NCI-H2107 treated with DMSO at 0.1 percent for 48 hours (cell line): ENCODE results near the gene ITPR1.
"Not testable (repeated sequence)": the region's sequence is repeated elsewhere in the genome, so short reads cannot be mapped to it uniquely, and the experiment has no call there.

Experiments
- DNase-seq: peaks from one replicate; lab custom pipeline; 2025; ENCODE audit not compliant: unreplicated experiment; lab: John Stamatoyannopoulos, UW

Gene ITPR1

GRCh38 chr3:4588466-4588865 is 95.3 kb downstream of the ITPR1 start:
- DNase-seq: no peak

GRCh38 chr3:4589475-4590097 is 96.4 kb downstream of the ITPR1 start:
- DNase-seq: no peak

GRCh38 chr3:4590849-4591248 is 97.7 kb downstream of the ITPR1 start:
- DNase-seq: not testable (repeated sequence)

GRCh38 chr3:4591669-4592068 is 98.5 kb downstream of the ITPR1 start:
- no peak for DNase-seq

GRCh38 chr3:4593014-4593413 is 99.9 kb downstream of the ITPR1 start:
- no peak for DNase-seq

GRCh38 chr3:4595710-4596113 is 102.6 kb downstream of the ITPR1 start:
- DNase-seq: no peak

- DNase-seq: no peak
Measured at GRCh38 chr3:4596612-4597011, 103.5 kb downstream of the ITPR1 start.

GRCh38 chr3:4597208-4597985 is 104.2 kb downstream of the ITPR1 start:
- DNase-seq: no peak

- DNase-seq: not testable (repeated sequence)
Measured at GRCh38 chr3:4598232-4598631, 105.1 kb downstream of the ITPR1 start.

- DNase-seq: no peak
Measured at GRCh38 chr3:4599612-4600011, 106.5 kb downstream of the ITPR1 start.

GRCh38 chr3:4600493-4600892 is 107.3 kb downstream of the ITPR1 start:
- DNase-seq: no peak

GRCh38 chr3:4601892-4602291 is 108.7 kb downstream of the ITPR1 start:
- no peak for DNase-seq

GRCh38 chr3:4604693-4605092 is 111.5 kb downstream of the ITPR1 start:
- DNase-seq: no peak

- no peak for DNase-seq
Measured at GRCh38 chr3:4606911-4607310, 113.8 kb downstream of the ITPR1 start.

GRCh38 chr3:4613366-4613765 is 120.2 kb downstream of the ITPR1 start:
- no peak for DNase-seq

- DNase-seq: no peak
Measured at GRCh38 chr3:4614070-4614469, 120.9 kb downstream of the ITPR1 start.

GRCh38 chr3:4614927-4615326 is 121.8 kb downstream of the ITPR1 start:
- no peak for DNase-seq

GRCh38 chr3:4615750-4616149 is 122.6 kb downstream of the ITPR1 start:
- no peak for DNase-seq

GRCh38 chr3:4623421-4623999 is 130.4 kb downstream of the ITPR1 start:
- no peak for DNase-seq

GRCh38 chr3:4627651-4628375 is 134.7 kb downstream of the ITPR1 start:
- no peak for DNase-seq

- no peak for DNase-seq
Measured at GRCh38 chr3:4629095-4630007, 136.2 kb downstream of the ITPR1 start.
